Stimulated activated CD4-positive, alpha-beta T cell treated with anti-CD3 and anti-CD28 coated beads, TNF-alpha, amount 100 ng/mL, for 1 hour (primary cell): Measurements from ENCODE around the gene MYO5B.

Source experiments
- DNase-seq, 3 donors: peaks; one replicate each; pipeline ENCODE4 v3.0.0-alpha.2; 2020; ENCODE audit warnings: low read depth in 3 of 3, low spot score in 1 of 3

The MYO5B gene

GRCh38 chr18:50152900-50153299 is 42.0 kb downstream of the MYO5B start:
- no peak for DNase-seq

- no peak for DNase-seq
These were observed 43.0 kb downstream of the MYO5B start for GRCh38 chr18:50151926-50152325.

GRCh38 chr18:50144540-50144939 is 50.4 kb downstream of the MYO5B start:
- no peak for DNase-seq

GRCh38 chr18:50143886-50144285 is 51.1 kb downstream of the MYO5B start:
- DNase-seq, result no peak

- no peak for DNase-seq
These were observed 51.7 kb downstream of the MYO5B start for GRCh38 chr18:50143294-50143693.

- no peak for DNase-seq
These were observed 52.4 kb downstream of the MYO5B start for GRCh38 chr18:50142441-50143120.

GRCh38 chr18:50138181-50139064 is 56.5 kb downstream of the MYO5B start:
- no peak for DNase-seq

GRCh38 chr18:50135903-50136302 is 59.0 kb downstream of the MYO5B start:
- DNase-seq, result no peak

- no peak for DNase-seq
These were observed 61.4 kb downstream of the MYO5B start for GRCh38 chr18:50133526-50133925.

- no peak for DNase-seq
These were observed 63.4 kb downstream of the MYO5B start for GRCh38 chr18:50131591-50131990.

GRCh38 chr18:50128506-50129271 is 66.3 kb downstream of the MYO5B start:
- no peak for DNase-seq

GRCh38 chr18:50127516-50128210 is 67.3 kb downstream of the MYO5B start:
- DNase-seq, result no peak

GRCh38 chr18:50126471-50126870 is 68.5 kb downstream of the MYO5B start:
- DNase-seq, result no peak

GRCh38 chr18:50125456-50125855 is 69.5 kb downstream of the MYO5B start:
- DNase-seq, result no peak

- no peak for DNase-seq
These were observed 75.7 kb downstream of the MYO5B start for GRCh38 chr18:50119296-50119695.

- DNase-seq, result no peak
These were observed 77.1 kb downstream of the MYO5B start for GRCh38 chr18:50117863-50118262.

GRCh38 chr18:50115095-50115494 is 79.9 kb downstream of the MYO5B start:
- DNase-seq, result no peak

- DNase-seq, result no peak
These were observed 80.5 kb downstream of the MYO5B start for GRCh38 chr18:50114448-50114847.

GRCh38 chr18:50113726-50114125 is 81.2 kb downstream of the MYO5B start:
- no peak for DNase-seq

GRCh38 chr18:50111398-50111797 is 83.5 kb downstream of the MYO5B start:
- DNase-seq, result no peak

GRCh38 chr18:50107468-50107977 is 87.4 kb downstream of the MYO5B start:
- no peak for DNase-seq
